ENCODE data around the gene PSTPIP2. TPM values are rescaled to one million over a fixed set of nuclear protein-coding genes. Genes with fewer than 3 reads are reported as not detected.

Gene PSTPIP2
- total RNA-seq (1 to 10 TPM; 2.0 to 4.0 (median 2.5) TPM), polyA plus RNA-seq (1.5 TPM)
- long read RNA-seq, donor 1, transcript PSTPIP2-201 (15 exons, 3,000 nt) = major isoform, 8 of 8 reads
- long read RNA-seq, donor 1, partial matches to known transcripts = 0 of 8 reads
- long read RNA-seq, donor 1, other reads (novel, unspliced or antisense) = 0 of 8 reads
- long read RNA-seq, donor 2, partial matches to known transcripts = 0 of 1 reads
- long read RNA-seq, donor 2, other reads (novel, unspliced or antisense) = 0 of 1 reads
- long read RNA-seq, donor 3, transcript PSTPIP2-201 (15 exons, 3,000 nt) = major isoform, 10 of 10 reads
- long read RNA-seq, donor 3, partial matches to known transcripts = 0 of 10 reads
- long read RNA-seq, donor 3, other reads (novel, unspliced or antisense) = 0 of 10 reads
- long read RNA-seq, donor 4, partial matches to known transcripts = 0 of 1 reads
- long read RNA-seq, donor 4, other reads (novel, unspliced or antisense) = 0 of 1 reads

- no peaks in the 10 kb centered on the region for H3K9me3 ChIP-seq (ENCODE audit: control insufficient read depth, low read length)
- H3K4me1 ChIP-seq (ENCODE audit: control insufficient read depth, insufficient read depth, low read length) = no peaks in the 10 kb centered on the region
- DNase-seq (peak; percentile 74 to 88 (median 87)), ATAC-seq (peak; percentile 80)
- peak within 1 kb of the TSS; percentile 69 for H3K4me3 ChIP-seq (ENCODE audit: low read length)
- H3K27ac ChIP-seq (ENCODE audit: low read length) = no peak within 1 kb of the TSS
- H3K27me3 ChIP-seq (ENCODE audit: control insufficient read depth, insufficient read depth) = no peaks in the 10 kb centered on the region
- under 1% methylated on average over 75 of the region's 75 CpGs for WGBS
- intact Hi-C loops (cut with DNase I) = loop anchor here in 2 of 4 donors (10.0 kb wide), 2 partner anchors 97 to 407 kb away; no protein-coding TSS in a partner anchor
Measured at GRCh38 chr18:46071653-46072375, at the start of gene PSTPIP2. Gene PSTPIP2, minus strand, starts transcription at chr18:46072260. Its CDS starts 72 bp downstream, at chr18:46072188.

- 92% methylated on average over 1 of the region's 1 CpG for WGBS
Measured at GRCh38 chr18:46113751-46114150, 41.7 kb upstream of the PSTPIP2 start.

GRCh38 chr18:46110406-46110805 lies 38.3 kb upstream of the PSTPIP2 start:
- ATAC-seq (no peak), DNase-seq (no peak)
- intact Hi-C loops (cut with DNase I) = no loop called here
- no peaks in the 10 kb centered on the region for H3K27me3 ChIP-seq (ENCODE audit: control insufficient read depth, insufficient read depth)
- H3K4me3 ChIP-seq (ENCODE audit: low read length) = no peak overlapping the region
- WGBS = 94% methylated on average over 3 of the region's 3 CpGs
- no peaks in the 10 kb centered on the region for H3K4me1 ChIP-seq (ENCODE audit: control insufficient read depth, insufficient read depth, low read length)
- no peaks in the 10 kb centered on the region for H3K9me3 ChIP-seq (ENCODE audit: control insufficient read depth, low read length)
- H3K27ac ChIP-seq (ENCODE audit: low read length) = no peak overlapping the region

More at GRCh38 chr18:46113751-46114150, 41.7 kb upstream of the PSTPIP2 start:
- H3K4me3 ChIP-seq (ENCODE audit: low read length) = no peak overlapping the region
- no peaks in the 10 kb centered on the region for H3K27me3 ChIP-seq (ENCODE audit: control insufficient read depth, insufficient read depth)
- no peaks in the 10 kb centered on the region for H3K9me3 ChIP-seq (ENCODE audit: control insufficient read depth, low read length)
- DNase-seq = no peak
- no peaks in the 10 kb centered on the region for H3K4me1 ChIP-seq (ENCODE audit: control insufficient read depth, insufficient read depth, low read length)
- no peak for ATAC-seq
- H3K27ac ChIP-seq (ENCODE audit: low read length) = no peak overlapping the region
- intact Hi-C loops (cut with DNase I) = no loop called here

- H3K27ac ChIP-seq (ENCODE audit: low read length) = no peak overlapping the region
- no peaks in the 10 kb centered on the region for H3K9me3 ChIP-seq (ENCODE audit: control insufficient read depth, low read length)
- 94% methylated on average over 5 of the region's 5 CpGs for WGBS
- DNase-seq = no peak
- intact Hi-C loops (cut with DNase I) = no loop called here
- H3K4me3 ChIP-seq (ENCODE audit: low read length) = no peak overlapping the region
- no peaks in the 10 kb centered on the region for H3K27me3 ChIP-seq (ENCODE audit: control insufficient read depth, insufficient read depth)
- ATAC-seq = no peak
- H3K4me1 ChIP-seq (ENCODE audit: control insufficient read depth, insufficient read depth, low read length) = no peaks in the 10 kb centered on the region
Measured at GRCh38 chr18:46109386-46109785, 37.3 kb upstream of the PSTPIP2 start.

GRCh38 chr18:46104128-46104911 lies 32.3 kb upstream of the PSTPIP2 start, which contains the start of gene HAUS1:
Gene HAUS1, plus strand, starts transcription at chr18:46104385. Its CDS starts 27 bp downstream, at chr18:46104412.
- peak within 1 kb of the TSS; percentile 55 for H3K27ac ChIP-seq (ENCODE audit: low read length)
- H3K27me3 ChIP-seq (ENCODE audit: control insufficient read depth, insufficient read depth) = no peaks in the 10 kb centered on the region
- DNase-seq = peak; percentile 93 to 97 (median 97)
- intact Hi-C loops (cut with DNase I) = no loop called here
- no peaks in the 10 kb centered on the region for H3K9me3 ChIP-seq (ENCODE audit: control insufficient read depth, low read length)
- under 1% methylated on average over 57 of the region's 57 CpGs for WGBS
- no peaks in the 10 kb centered on the region for H3K4me1 ChIP-seq (ENCODE audit: control insufficient read depth, insufficient read depth, low read length)
- ATAC-seq = peak; percentile 98
- peak within 1 kb of the TSS; percentile 73 for H3K4me3 ChIP-seq (ENCODE audit: low read length)

GRCh38 chr18:46099463-46099862 lies 27.4 kb upstream of the PSTPIP2 start:
- 97% methylated on average over 8 of the region's 8 CpGs for WGBS
- no peaks in the 10 kb centered on the region for H3K27me3 ChIP-seq (ENCODE audit: control insufficient read depth, insufficient read depth)
- DNase-seq = peak in 1 of 3 donors; percentile 51
- intact Hi-C loops (cut with DNase I) = no loop called here
- H3K9me3 ChIP-seq (ENCODE audit: control insufficient read depth, low read length) = no peaks in the 10 kb centered on the region
- H3K4me1 ChIP-seq (ENCODE audit: control insufficient read depth, insufficient read depth, low read length) = no peaks in the 10 kb centered on the region
- ATAC-seq = no peak
- no peak overlapping the region for H3K4me3 ChIP-seq (ENCODE audit: low read length)
- H3K27ac ChIP-seq (ENCODE audit: low read length) = no peak overlapping the region

- H3K4me1 ChIP-seq (ENCODE audit: control insufficient read depth, insufficient read depth, low read length) = no peaks in the 10 kb centered on the region
- no peak for ATAC-seq
- DNase-seq = no peak
- H3K27me3 ChIP-seq (ENCODE audit: control insufficient read depth, insufficient read depth) = no peaks in the 10 kb centered on the region
- peak overlapping the region; percentile 73 for H3K4me3 ChIP-seq (ENCODE audit: low read length)
- intact Hi-C loops (cut with DNase I) = no loop called here
- peak overlapping the region; percentile 85 for H3K27ac ChIP-seq (ENCODE audit: low read length)
- H3K9me3 ChIP-seq (ENCODE audit: control insufficient read depth, low read length) = no peaks in the 10 kb centered on the region
- WGBS = 16% methylated on average over 16 of the region's 16 CpGs
Measured at GRCh38 chr18:46098616-46098933, 26.5 kb upstream of the PSTPIP2 start.

GRCh38 chr18:46097801-46098615 lies 25.9 kb upstream of the PSTPIP2 start, which contains the start of gene ATP5F1A:
Gene ATP5F1A, minus strand, starts transcription at chr18:46098296. Its CDS starts 65 bp downstream, at chr18:46098231.
- Histone ChIP-seq H3K9me3 (ENCODE audit: control insufficient read depth, low read length) (no peaks in the 10 kb centered on the region), H3K4me3 (ENCODE audit: low read length) (peak within 1 kb of the TSS; percentile 73), H3K4me1 (ENCODE audit: control insufficient read depth, insufficient read depth, low read length) (no peaks in the 10 kb centered on the region), H3K27me3 (ENCODE audit: control insufficient read depth, insufficient read depth) (no peaks in the 10 kb centered on the region), H3K27ac (ENCODE audit: low read length) (peak within 1 kb of the TSS; percentile 94)
- peak; percentile 87 to 95 (median 94) for DNase-seq
- under 1% methylated on average over 53 of the region's 53 CpGs for WGBS
- peak; percentile 92 for ATAC-seq
- intact Hi-C loops (cut with DNase I) = no loop called here

- DNase-seq (no peak), ATAC-seq (peak in 1 of 2 donors; percentile 1)
- under 1% methylated on average over 8 of the region's 8 CpGs for WGBS
- Histone ChIP-seq H3K4me3 (ENCODE audit: low read length) (peak overlapping the region; percentile 73), H3K4me1 (ENCODE audit: control insufficient read depth, insufficient read depth, low read length) (no peaks in the 10 kb centered on the region), H3K9me3 (ENCODE audit: control insufficient read depth, low read length) (no peaks in the 10 kb centered on the region), H3K27me3 (ENCODE audit: control insufficient read depth, insufficient read depth) (no peaks in the 10 kb centered on the region), H3K27ac (ENCODE audit: low read length) (peak overlapping the region; percentile 94)
- intact Hi-C loops (cut with DNase I) = no loop called here
Measured at GRCh38 chr18:46097431-46097800, 25.4 kb upstream of the PSTPIP2 start.
